CD8-positive, alpha-beta memory T cell (primary cell): Measurements from ENCODE around the gene HOXD10. TPM values are rescaled to one million over a fixed set of nuclear protein-coding genes. Genes with fewer than 3 reads are reported as not detected.

Experiments used
- CTCF ChIA-PET: fragments of 350-600 bp; sonication (Branson Sonifier 250); formaldehyde crosslinking; loops from one replicate; lab custom pipeline; 2021; ENCODE audit warnings: antibody characterized with exemption; lab: Charles Lee
- POLR2A ChIA-PET: fragments of 350-600 bp; sonication (Branson Sonifier 250); formaldehyde crosslinking; loops from one replicate; lab custom pipeline; 2021; ENCODE audit warnings: antibody characterized with exemption; lab: Charles Lee
- DNase-seq, 5 donors: peaks; one replicate each; pipeline versions ENCODE4 v3.0.0 to v3.0.0-alpha.2; 2020 to 2022; ENCODE audit warnings: mixed read lengths in 1 of 5
- H3K27ac ChIP-seq: one replicate; pipeline ENCODE4 v1.7.0; 2013; ENCODE audit warnings: low read depth, mild to moderate bottlenecking, low read length, moderate library complexity
- H3K27me3 ChIP-seq: 2 replicates; pipeline ENCODE4 v1.7.0; 2013; ENCODE audit warnings: low read length, mild to moderate bottlenecking; ENCODE audit not compliant: insufficient read depth, poor library complexity, severe bottlenecking
- H3K36me3 ChIP-seq: 2 replicates; pipeline ENCODE4 v1.7.0; 2013; ENCODE audit warnings: mild to moderate bottlenecking, low read length, moderate library complexity; ENCODE audit not compliant: insufficient read depth
- H3K4me1 ChIP-seq: 2 replicates; pipeline ENCODE4 v1.7.0; 2013; ENCODE audit warnings: mild to moderate bottlenecking, low read length, moderate library complexity; ENCODE audit not compliant: insufficient read depth
- H3K4me3 ChIP-seq: 2 replicates; pipeline ENCODE4 v1.7.0; 2013; ENCODE audit warnings: mild to moderate bottlenecking, low read length
- H3K9me3 ChIP-seq: 2 replicates; pipeline ENCODE4 v1.7.0; 2013; ENCODE audit warnings: mild to moderate bottlenecking, low read length
- H3K27ac Mint-ChIP-seq, 8 donors: one replicate each; pipeline ENCODE4 v1.8.0; 2020 to 2021; ENCODE audit warnings: mixed read lengths in 8 of 8, mild to moderate bottlenecking in 6 of 8, inconsistent platforms in 3 of 8, moderate library complexity in 3 of 8
- H3K27me3 Mint-ChIP-seq, 2 donors: one replicate each; pipeline ENCODE4 v1.8.0; 2020 to 2021; ENCODE audit warnings: mixed read lengths in 2 of 2, mild to moderate bottlenecking in 1 of 2, moderate library complexity in 1 of 2
- H3K36me3 Mint-ChIP-seq, 3 donors: one replicate each; pipeline ENCODE4 v1.8.0; 2020 to 2021; ENCODE audit warnings: mixed read lengths in 3 of 3, inconsistent platforms in 1 of 3, mild to moderate bottlenecking in 1 of 3
- H3K4me1 Mint-ChIP-seq, 3 donors: one replicate each; pipeline ENCODE4 v1.8.0; 2020 to 2021; ENCODE audit warnings: mixed read lengths in 3 of 3, inconsistent platforms in 1 of 3, mild to moderate bottlenecking in 1 of 3
- H3K4me3 Mint-ChIP-seq, 7 donors: one replicate each; pipeline ENCODE4 v1.8.0; 2020 to 2021; ENCODE audit warnings: mixed read lengths in 7 of 7, mild to moderate bottlenecking in 6 of 7, moderate library complexity in 4 of 7, inconsistent platforms in 2 of 7
- H3K9me3 Mint-ChIP-seq, 5 donors: one replicate each; pipeline ENCODE4 v1.8.0; 2020 to 2022; ENCODE audit warnings: mixed read lengths in 5 of 5, mild to moderate bottlenecking in 3 of 5, moderate library complexity in 2 of 5, inconsistent platforms in 1 of 5
- polyA plus RNA-seq: library from polyadenylated mRNA; unstranded; fragments of 300-500 nt; fragmentation: Illumina TruSeq; gene quantifications from one replicate; pipeline ENCODE4 v1.2.3, GENCODE V29; 2021
- total RNA-seq, 2 experiments: library from RNA; stranded (reverse); gene quantifications; one replicate each; pipeline ENCODE4 v1.2.3, GENCODE V29; 2021

HOXD10 gene
- total and polyA plus RNA-seq, 3 experiments from 2014 or later, result not detected

DNA sequence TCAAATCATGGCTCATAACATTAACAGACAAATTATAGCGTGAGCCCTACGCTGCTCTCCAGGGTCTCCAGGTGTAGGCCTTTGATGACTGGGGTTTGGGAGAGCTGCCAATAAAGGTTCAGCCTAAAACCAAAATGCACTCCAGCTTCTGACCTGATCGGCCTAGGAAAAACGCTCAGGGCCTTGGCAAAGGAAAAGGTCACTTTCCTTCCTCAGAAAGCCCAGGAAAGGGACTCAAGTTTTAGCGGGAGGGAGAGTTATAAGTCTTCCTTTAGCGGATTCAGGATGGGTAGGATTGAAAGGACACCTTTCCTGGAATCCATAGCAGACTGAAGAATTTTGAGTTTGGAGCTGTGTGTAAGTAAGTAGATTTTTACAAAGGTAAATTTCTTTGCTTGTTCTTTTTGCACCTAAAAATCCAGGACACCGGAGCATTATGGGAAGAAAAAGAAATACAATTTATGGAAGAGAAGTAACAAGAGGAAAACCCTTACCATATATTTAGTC, 41.6 kb upstream of the HOXD10 start:
- peaks cover 7 to 15% (median 8%) of the 10 kb centered on the region in 3 donors for H3K4me1 Mint-ChIP-seq
- H3K9me3 ChIP-seq, result no peaks in the 10 kb centered on the region
- ChIA-PET POLR2A (no interaction called here), CTCF (interaction anchor here (1.5 kb wide), 1 partner anchor 52 kb away, joined by 5 read pairs; no protein-coding TSS in a partner anchor)
- DNase-seq, result no peak
- H3K9me3 Mint-ChIP-seq, result peaks cover 14 to 39% (median 31%) of the 10 kb centered on the region in 5 donors
- no peaks in the 10 kb centered on the region for H3K36me3 ChIP-seq
- H3K27ac Mint-ChIP-seq, result peak overlapping the region in 1 of 8 donors; percentile 23
- peaks cover 86 to 90% of the 10 kb centered on the region in 2 donors for H3K27me3 Mint-ChIP-seq
- peaks cover 81% of the 10 kb centered on the region for H3K27me3 ChIP-seq
- no peak overlapping the region for H3K4me3 Mint-ChIP-seq
- no peak overlapping the region for H3K27ac ChIP-seq
- H3K4me3 ChIP-seq, result no peak overlapping the region
- no peaks in the 10 kb centered on the region for H3K36me3 Mint-ChIP-seq
- H3K4me1 ChIP-seq, result peaks cover 6% of the 10 kb centered on the region

DNA sequence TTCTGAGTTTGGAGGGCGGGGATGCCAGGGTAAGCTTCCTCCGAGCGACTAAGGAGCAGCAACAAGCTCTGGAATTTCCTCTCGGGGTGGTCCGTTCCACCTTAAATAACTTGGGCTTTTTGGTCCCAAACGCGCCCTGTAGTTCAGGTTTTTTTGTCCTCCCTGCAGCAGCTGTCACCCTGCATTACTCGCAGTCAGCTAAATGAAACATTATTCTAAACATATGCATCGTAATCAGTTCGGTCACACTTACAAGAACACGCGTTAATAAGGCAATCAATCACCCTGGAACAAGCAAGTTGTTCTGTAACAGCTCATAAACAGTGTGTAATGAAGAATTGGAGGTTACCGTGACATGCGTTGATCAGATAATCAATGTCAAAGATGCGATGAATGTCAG, 41.1 kb upstream of the HOXD10 start:
- POLR2A ChIA-PET, result no interaction called here

DNA sequence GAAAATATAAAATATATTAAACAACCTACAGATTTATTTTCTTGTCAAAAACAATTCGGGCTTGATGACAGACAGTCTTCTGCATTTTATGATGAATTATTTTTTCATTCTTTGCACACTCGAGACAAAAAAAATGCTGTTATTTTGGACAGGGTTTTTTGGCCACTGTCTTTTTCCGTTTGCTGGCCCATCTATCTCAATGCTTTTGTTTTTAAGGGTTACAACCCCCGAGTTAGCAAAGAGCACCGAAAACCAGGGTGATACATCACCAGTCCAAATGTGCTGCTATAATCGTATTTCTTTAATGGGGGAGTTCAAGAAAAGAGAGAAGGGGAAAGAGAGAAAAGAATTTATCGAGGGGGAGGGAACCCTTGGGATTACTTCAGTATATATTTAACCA, 40.5 kb upstream of the HOXD10 start:
- POLR2A ChIA-PET, result no interaction called here
- no peak for DNase-seq
- H3K4me1 Mint-ChIP-seq, result peaks cover 9 to 15% (median 10%) of the 10 kb centered on the region in 3 donors
- Histone ChIP-seq H3K9me3 (no peaks in the 10 kb centered on the region), H3K4me1 (peaks cover 6% of the 10 kb centered on the region), H3K4me3 (no peak overlapping the region), H3K36me3 (no peaks in the 10 kb centered on the region), H3K27me3 (peaks cover 82% of the 10 kb centered on the region), H3K27ac (no peak overlapping the region)
- H3K27me3 Mint-ChIP-seq, result peaks cover 82% of the 10 kb centered on the region in 2 donors
- peaks cover 14 to 41% (median 32%) of the 10 kb centered on the region in 5 donors for H3K9me3 Mint-ChIP-seq
- H3K27ac Mint-ChIP-seq, result peak overlapping the region in 2 of 8 donors; percentile 36 to 71
- H3K36me3 Mint-ChIP-seq, result peaks cover 0 to 2% (median 2%) of the 10 kb centered on the region in 3 donors
- peak overlapping the region in 1 of 7 donors; percentile 64 for H3K4me3 Mint-ChIP-seq
- CTCF ChIA-PET, result no interaction called here

More for the DNA sequence above, 41.1 kb upstream of the HOXD10 start:
- CTCF ChIA-PET, result no interaction called here
- DNase-seq, result no peak
- Mint-ChIP-seq H3K4me1 (peaks cover 7 to 15% (median 8%) of the 10 kb centered on the region in 3 donors), H3K9me3 (peaks cover 14 to 39% (median 27%) of the 10 kb centered on the region in 5 donors), H3K27me3 (peaks cover 82 to 85% of the 10 kb centered on the region in 2 donors), H3K36me3 (no peaks in the 10 kb centered on the region), H3K4me3 (no peak overlapping the region), H3K27ac (peak overlapping the region in 2 of 8 donors; percentile 1 to 71)
- peaks cover 6% of the 10 kb centered on the region for H3K4me1 ChIP-seq
- no peak overlapping the region for H3K27ac ChIP-seq
- peaks cover 78% of the 10 kb centered on the region for H3K27me3 ChIP-seq
- no peak overlapping the region for H3K4me3 ChIP-seq
- H3K9me3 ChIP-seq, result no peaks in the 10 kb centered on the region
- H3K36me3 ChIP-seq, result no peaks in the 10 kb centered on the region

DNA sequence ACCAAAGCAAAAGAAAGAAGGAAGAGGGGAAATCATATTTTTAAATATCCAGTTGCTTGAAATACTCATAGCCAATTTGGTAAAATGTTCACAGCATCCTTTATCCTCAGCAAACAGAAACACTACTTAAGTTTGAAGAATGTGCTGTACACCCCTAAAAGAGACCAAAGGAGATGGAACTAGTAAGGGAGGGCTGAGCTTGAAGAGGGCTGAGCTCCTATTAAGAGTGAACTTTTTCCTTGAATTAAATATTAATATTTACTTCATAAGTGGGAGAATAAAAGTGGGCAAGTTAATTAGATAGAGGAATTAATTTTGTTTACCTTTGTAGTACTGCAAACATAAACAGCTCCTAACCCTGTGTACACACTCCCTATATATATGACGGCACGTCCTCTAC, 39.8 kb upstream of the HOXD10 start:
- H3K4me1 ChIP-seq, result peaks cover 6% of the 10 kb centered on the region
- Mint-ChIP-seq H3K9me3 (peaks cover 14 to 48% (median 39%) of the 10 kb centered on the region in 5 donors), H3K27me3 (peaks cover 83 to 84% of the 10 kb centered on the region in 2 donors), H3K36me3 (peaks cover 0 to 5% (median 3%) of the 10 kb centered on the region in 3 donors), H3K4me1 (peaks cover 11 to 15% (median 12%) of the 10 kb centered on the region in 3 donors), H3K27ac (peak overlapping the region in 2 of 8 donors; percentile 24 to 71), H3K4me3 (peak overlapping the region in 1 of 7 donors; percentile 64)
- H3K4me3 ChIP-seq, result no peak overlapping the region
- no peak overlapping the region for H3K27ac ChIP-seq
- ChIA-PET CTCF (no interaction called here), POLR2A (no interaction called here)
- no peak for DNase-seq
- H3K27me3 ChIP-seq, result peaks cover 82% of the 10 kb centered on the region
- H3K36me3 ChIP-seq, result no peaks in the 10 kb centered on the region
- H3K9me3 ChIP-seq, result no peaks in the 10 kb centered on the region

DNA sequence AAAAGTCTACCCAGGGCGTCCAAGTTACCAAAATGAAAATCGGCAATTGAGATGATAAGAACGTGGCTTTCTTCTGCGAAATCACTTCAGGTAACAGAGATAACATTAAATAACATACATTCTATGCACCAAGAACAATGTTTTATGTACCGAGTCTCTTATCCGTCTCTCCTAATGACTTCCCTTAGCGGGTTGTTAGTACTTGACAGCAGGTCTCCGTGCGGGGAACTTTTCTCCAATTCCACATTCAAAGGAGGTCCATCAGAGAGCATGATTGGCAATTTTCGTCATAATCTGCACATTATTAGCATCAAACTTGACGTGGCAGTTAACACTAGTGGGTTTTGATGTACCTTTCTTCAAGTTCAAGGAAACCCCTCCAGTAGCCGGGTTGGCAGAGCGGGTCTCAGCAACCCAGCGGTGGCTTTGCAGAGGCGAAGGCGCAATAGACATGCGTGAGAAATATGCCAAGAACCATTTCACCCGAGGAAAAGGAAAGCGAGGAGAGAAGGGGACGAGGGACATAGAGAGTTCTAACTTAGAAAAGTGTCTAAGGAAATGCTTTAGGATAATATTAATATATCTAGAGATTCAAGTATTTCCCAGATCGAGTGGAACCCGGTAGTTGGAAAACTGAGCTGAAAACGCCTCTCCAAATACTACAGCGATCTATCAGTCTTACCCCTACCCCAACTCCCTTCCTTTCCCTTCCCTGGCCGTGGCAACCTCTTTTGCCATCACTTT, 37.9 kb upstream of the HOXD10 start:
- CTCF ChIA-PET, result no interaction called here
- Mint-ChIP-seq H3K4me1 (peaks cover 11 to 12% (median 11%) of the 10 kb centered on the region in 3 donors), H3K27me3 (peaks cover 81 to 84% of the 10 kb centered on the region in 2 donors), H3K9me3 (peaks cover 14 to 58% (median 53%) of the 10 kb centered on the region in 5 donors), H3K27ac (peak overlapping the region in 6 of 8 donors; percentile 12 to 94 (median 67)), H3K36me3 (peaks cover 0 to 5% (median 4%) of the 10 kb centered on the region in 3 donors), H3K4me3 (peak overlapping the region; percentile 50 to 85 (median 73))
- no peak for DNase-seq
- Histone ChIP-seq H3K4me1 (peaks cover 6% of the 10 kb centered on the region), H3K27me3 (peaks cover 84% of the 10 kb centered on the region), H3K4me3 (no peak overlapping the region), H3K36me3 (no peaks in the 10 kb centered on the region), H3K27ac (no peak overlapping the region), H3K9me3 (peaks cover 3% of the 10 kb centered on the region)
- POLR2A ChIA-PET, result interaction anchor here (0.5 kb wide), 2 partner anchors 58 to 559 kb away, joined by 3 to 4 read pairs; no protein-coding TSS in a partner anchor

DNA sequence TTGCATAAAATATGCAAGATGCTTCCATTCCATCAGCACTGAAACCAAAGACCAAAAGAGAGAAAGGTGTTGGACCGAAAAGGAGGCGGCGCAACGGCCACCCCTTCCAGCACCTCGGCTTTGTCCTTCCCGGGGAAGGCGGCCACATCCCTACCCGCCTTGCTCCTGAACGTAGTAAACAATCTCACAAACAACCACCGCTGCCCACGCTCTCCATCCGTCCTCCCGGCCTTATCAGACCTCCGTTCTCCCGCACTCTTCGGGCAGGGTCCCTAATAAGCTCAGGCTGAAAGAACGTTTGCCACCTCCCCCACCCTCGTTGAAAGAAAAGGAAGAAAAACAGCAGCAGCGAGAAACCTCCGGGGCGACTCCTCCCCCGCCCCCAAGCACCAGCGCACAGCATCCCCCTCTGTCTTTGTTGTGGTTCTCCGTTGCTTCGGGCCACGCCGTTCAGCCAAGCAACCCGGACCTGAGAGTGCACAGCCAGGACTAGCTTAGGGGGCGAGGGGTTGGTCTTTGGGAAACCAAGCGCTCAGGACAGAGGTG, 37.2 kb upstream of the HOXD10 start:
- peaks cover 81 to 86% of the 10 kb centered on the region in 2 donors for H3K27me3 Mint-ChIP-seq
- CTCF ChIA-PET, result no interaction called here

DNA sequence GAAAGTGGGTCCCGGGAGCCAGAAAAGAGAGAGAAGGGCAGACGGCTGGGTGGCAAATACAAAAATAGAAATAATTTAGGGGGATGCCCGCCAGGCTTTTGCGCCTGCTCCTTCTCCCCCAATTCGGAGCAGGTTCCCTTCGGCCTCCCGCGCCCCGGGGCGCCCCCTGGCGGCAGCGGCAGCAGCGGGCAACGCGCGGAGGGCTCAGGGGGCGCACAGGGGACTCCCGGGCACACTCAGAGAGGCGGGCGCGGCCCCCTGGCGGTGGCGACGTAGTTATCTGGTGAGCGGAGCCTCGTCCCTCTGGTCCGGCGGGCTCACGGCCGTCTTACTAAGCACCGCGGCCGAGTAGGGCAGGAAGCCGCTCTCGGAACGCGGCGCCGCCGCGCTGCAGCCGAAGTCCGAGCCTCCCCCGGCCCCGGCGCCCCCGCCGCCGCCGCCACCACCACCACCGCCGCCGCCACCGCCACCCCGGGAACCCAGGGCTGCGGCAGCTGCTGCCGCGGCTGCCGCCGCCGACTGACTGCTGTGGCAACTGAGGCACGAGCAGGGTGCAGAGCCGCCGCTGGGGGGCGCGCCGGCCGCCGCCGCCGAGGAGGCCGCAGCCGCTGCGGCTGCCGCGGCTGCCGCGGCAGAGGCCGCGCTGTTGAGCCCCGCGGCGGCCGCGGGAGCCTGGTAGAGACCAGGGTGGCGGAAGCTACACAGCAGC, 36.6 kb upstream of the HOXD10 start:
- no peak overlapping the region for H3K4me3 ChIP-seq
- peaks cover 0 to 5% (median 4%) of the 10 kb centered on the region in 3 donors for H3K36me3 Mint-ChIP-seq
- H3K27me3 ChIP-seq, result peaks cover 87% of the 10 kb centered on the region
- no peak for DNase-seq
- H3K4me1 ChIP-seq, result peaks cover 6% of the 10 kb centered on the region
- H3K27ac ChIP-seq, result no peak overlapping the region
- H3K27ac Mint-ChIP-seq, result peak overlapping the region in 5 of 8 donors; percentile 38 to 94 (median 57)
- H3K4me3 Mint-ChIP-seq, result peak overlapping the region; percentile 29 to 85 (median 69)
- POLR2A ChIA-PET, result no interaction called here
- CTCF ChIA-PET, result interaction anchor here (1.4 to 2.0 kb wide), 2 partner anchors 1069 to 1739 kb away, joined by 3 to 4 read pairs; no protein-coding TSS in a partner anchor
- peaks cover 14 to 66% (median 59%) of the 10 kb centered on the region in 5 donors for H3K9me3 Mint-ChIP-seq
- H3K27me3 Mint-ChIP-seq, result peaks cover 81 to 86% of the 10 kb centered on the region in 2 donors
- peaks cover 11 to 12% (median 11%) of the 10 kb centered on the region in 3 donors for H3K4me1 Mint-ChIP-seq
- H3K9me3 ChIP-seq, result peaks cover 13% of the 10 kb centered on the region
- H3K36me3 ChIP-seq, result no peaks in the 10 kb centered on the region

More for the DNA sequence above, 37.2 kb upstream of the HOXD10 start:
- H3K27ac ChIP-seq, result no peak overlapping the region
- H3K4me1 ChIP-seq, result peaks cover 6% of the 10 kb centered on the region
- Mint-ChIP-seq H3K9me3 (peaks cover 14 to 64% (median 58%) of the 10 kb centered on the region in 5 donors), H3K36me3 (peaks cover 0 to 5% (median 4%) of the 10 kb centered on the region in 3 donors), H3K4me3 (peak overlapping the region; percentile 50 to 85 (median 73)), H3K27ac (peak overlapping the region in 6 of 8 donors; percentile 39 to 94 (median 67)), H3K4me1 (peaks cover 11 to 12% (median 11%) of the 10 kb centered on the region in 3 donors)
- DNase-seq, result no peak
- H3K9me3 ChIP-seq, result peaks cover 7% of the 10 kb centered on the region
- H3K4me3 ChIP-seq, result no peak overlapping the region
- peaks cover 87% of the 10 kb centered on the region for H3K27me3 ChIP-seq
- POLR2A ChIA-PET, result interaction anchor here (0.5 kb wide), 2 partner anchors 58 to 558 kb away, joined by 3 to 4 read pairs; no protein-coding TSS in a partner anchor
- H3K36me3 ChIP-seq, result no peaks in the 10 kb centered on the region
